Activated CD4-positive, alpha-beta T cell treated with anti-CD3 and anti-CD28 coated beads for 4 hours (primary cell): ENCODE measurements around the gene PTPRF.
"Not testable (repeated sequence)": the region's sequence is repeated elsewhere in the genome, so short reads cannot be mapped to it uniquely, and the experiment has no call there.

Experiments
- DNase-seq, 2 donors: peaks; one replicate each; pipeline ENCODE4 v3.0.0-alpha.2; 2020

PTPRF gene

GRCh38 chr1:43530483-43531106 is at the start of gene PTPRF:
Gene PTPRF, plus strand, starts transcription at chr1:43530883. Its CDS starts 14,193 bp downstream, at chr1:43545076.
- peak in 1 of 2 donors; percentile 3 for DNase-seq

GRCh38 chr1:43481491-43481890 is 49.2 kb upstream of the PTPRF start:
- DNase-seq: no peak

DNA sequence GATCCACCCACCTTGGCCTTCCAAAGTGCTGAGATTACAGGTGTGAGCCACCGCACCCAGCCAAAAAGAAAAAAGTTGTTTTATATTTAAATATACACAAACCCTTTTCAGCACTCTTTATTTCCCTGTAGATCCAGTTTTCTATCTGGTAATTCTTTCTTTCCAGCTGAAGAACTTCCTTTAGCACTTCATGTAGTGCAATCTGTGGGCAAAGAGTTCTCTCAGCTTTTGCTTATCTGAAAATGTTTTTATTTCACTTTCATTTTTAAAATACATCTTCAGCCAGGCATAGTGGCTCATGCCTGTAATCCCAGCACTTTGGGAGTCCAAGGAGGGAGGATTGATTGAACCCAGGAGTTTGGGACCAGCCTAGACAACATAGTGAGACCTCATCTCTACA is 48.5 kb upstream of the PTPRF start:
- no peak for DNase-seq

DNA sequence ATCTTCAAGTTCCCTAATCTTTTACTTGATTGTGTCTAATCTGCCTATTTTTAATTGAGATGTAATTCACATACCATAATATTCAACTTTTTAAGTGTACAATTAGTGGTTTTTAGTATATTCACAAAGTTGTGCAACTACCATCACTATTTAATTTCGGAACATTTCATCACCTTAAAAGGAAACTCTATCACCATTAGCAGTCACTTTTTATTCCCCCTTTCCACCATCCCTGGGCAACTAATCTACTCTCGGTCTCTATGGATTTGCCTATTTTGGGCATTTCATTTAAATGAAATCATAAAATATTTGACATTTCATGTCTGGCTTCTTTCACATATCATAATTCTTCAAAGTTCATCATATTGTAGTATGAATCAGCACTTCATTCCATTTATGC is 46.3 kb upstream of the PTPRF start:
- DNase-seq: no peak

- no peak for DNase-seq
Measured at GRCh38 chr1:43488165-43488564, 42.5 kb upstream of the PTPRF start.

- no peak for DNase-seq
Measured at GRCh38 chr1:43491061-43491460, 39.6 kb upstream of the PTPRF start.

GRCh38 chr1:43492826-43493225 is 37.9 kb upstream of the PTPRF start:
- no peak for DNase-seq

DNA sequence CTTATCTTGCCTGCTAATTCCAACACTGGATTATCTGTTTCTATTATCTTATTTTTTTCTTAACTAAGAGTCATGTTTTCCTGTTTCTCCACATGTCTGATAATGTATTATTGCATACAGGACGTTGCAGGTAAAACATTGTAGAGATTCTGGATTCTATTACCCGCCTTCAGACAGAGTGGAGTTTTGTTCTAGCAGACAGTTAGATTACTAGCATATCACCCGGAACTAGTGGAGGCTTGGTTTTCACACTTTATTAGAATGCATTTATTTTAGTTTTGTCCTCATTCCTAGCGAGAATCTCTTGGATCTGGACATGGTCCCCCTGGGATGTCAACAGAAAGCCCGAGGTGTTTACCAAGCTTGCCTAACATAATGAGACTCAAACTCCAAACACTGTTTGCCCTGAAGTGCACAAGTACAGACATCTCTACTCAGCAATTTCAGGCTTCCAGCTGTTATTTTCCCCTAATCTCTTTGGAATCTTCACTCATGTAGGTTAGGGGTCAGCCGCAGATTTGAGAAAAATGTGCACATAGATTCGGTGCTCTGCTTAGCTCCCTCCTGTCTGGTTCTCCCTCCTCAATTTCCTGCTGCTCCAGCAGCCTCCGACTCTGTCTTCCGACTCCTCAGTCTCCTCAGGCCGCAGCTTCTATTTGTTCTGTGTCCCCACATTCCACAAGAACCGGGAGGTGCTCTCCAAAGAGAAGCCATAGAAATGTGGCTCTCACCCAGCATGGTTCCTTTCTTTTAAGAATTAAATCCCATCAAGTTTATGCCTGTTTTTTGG is 36.8 kb upstream of the PTPRF start:
- no peak for DNase-seq

DNA sequence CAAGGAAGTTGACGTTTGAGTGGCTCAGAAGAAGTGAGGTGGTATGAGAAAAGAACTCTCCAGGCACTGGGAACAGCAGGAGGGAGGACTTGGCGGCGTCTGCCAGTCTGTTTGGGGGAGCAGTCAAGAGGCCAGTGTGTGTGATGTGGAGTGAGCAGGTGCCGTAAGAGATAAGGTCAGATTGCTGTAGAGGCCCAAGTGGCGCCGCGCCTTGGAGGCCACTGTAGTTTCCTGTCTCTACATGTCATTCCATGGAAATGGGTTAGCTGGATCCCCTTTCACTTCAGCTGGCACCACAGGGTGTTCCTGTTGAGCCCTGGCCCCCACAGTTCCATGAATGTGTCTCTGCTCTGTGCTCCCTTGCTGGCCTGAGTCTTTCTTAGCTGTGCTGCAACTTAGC is 35.5 kb upstream of the PTPRF start:
- DNase-seq: no peak

DNA sequence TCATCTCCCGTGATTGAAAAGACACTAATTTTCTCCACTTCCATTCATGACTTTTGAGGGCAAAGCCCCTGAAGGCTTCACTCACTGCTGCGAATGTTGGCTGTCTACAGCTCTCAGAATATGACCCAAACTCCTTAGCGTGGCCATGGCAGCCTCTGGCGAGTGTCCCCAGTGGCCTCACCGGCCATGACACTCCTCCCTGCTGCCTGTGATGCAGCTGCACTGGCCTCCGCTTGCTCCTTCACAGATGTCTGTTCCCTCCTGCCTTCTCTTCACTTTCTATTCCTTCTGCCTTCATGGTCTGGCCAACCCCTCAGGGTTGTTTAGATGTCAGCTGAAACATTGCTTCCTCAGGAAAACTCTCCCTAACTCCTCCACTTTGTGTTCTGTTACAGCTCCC is 30.8 kb upstream of the PTPRF start:
- DNase-seq: no peak

GRCh38 chr1:43501806-43502205 is 28.9 kb upstream of the PTPRF start:
- not testable (repeated sequence) for DNase-seq

DNA sequence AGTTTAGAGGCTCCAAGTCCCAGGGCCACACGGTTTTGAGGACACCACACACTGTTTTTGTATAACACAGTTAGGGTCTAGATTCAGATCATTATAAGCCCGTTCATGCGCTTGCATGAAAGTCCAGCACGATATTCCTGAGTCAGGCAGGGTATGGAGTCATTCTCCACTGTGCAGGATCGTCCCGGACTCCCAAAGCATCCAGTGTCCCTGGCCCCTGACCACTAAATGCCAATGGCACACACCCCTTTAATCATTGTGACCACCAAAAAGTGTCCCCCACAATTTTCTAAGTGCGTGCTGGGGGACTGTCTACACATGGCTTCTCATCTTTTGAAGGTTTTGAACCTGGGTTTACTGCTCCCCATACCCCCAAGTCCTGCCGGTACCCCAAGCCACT is 27.1 kb upstream of the PTPRF start:
- DNase-seq: no peak

- no peak for DNase-seq
Measured at GRCh38 chr1:43505077-43505780, 25.5 kb upstream of the PTPRF start.

GRCh38 chr1:43506233-43506632 is 24.4 kb upstream of the PTPRF start:
- no peak for DNase-seq

DNA sequence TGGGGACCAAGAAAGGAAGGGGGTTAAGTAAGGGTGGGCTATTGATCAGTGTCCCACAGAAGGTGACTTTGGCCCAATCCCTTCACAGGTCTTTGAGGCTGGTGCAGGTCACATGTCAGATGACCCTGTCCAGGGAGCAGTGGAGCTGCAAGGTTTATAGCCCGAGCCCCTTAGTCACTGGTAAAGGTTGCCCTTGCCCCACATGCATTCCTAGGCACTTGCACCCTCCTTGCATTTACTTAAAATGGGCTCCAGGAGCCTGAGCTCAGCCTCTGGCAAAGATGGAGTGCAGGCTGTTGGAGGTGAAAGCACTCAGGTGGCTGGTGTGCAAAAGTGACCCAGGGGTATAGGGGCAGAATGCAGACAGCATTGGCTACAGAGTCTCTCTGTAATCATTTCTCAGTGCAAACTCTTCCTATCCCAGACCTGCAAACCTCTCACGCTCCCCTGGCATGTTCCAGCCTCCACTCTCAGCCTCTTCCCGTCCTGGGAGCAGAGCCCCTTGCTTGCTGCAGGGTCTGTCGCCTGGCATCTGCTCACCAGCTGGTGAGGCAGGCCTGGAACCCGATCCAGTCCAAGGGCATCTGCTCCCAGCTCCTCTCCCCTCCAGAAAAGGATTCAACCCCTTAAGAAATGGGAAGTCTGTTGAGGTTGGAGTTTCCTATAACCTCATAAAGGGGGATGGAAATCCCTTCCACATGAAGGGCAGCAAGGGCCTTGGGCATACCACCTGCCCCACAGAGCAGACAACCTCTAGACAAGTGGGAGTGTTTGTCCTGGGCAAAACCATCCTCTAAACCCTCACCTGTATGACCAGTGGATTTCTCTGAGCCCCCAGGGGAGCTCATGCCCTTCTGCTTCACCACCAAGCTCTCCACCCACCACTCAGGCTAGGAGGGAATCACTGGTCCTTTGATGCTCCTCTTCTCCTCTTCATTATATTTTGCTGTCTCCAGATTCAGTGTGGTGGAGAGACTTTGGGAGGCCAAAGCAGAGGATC is 23.1 kb upstream of the PTPRF start:
- no peak for DNase-seq

DNA sequence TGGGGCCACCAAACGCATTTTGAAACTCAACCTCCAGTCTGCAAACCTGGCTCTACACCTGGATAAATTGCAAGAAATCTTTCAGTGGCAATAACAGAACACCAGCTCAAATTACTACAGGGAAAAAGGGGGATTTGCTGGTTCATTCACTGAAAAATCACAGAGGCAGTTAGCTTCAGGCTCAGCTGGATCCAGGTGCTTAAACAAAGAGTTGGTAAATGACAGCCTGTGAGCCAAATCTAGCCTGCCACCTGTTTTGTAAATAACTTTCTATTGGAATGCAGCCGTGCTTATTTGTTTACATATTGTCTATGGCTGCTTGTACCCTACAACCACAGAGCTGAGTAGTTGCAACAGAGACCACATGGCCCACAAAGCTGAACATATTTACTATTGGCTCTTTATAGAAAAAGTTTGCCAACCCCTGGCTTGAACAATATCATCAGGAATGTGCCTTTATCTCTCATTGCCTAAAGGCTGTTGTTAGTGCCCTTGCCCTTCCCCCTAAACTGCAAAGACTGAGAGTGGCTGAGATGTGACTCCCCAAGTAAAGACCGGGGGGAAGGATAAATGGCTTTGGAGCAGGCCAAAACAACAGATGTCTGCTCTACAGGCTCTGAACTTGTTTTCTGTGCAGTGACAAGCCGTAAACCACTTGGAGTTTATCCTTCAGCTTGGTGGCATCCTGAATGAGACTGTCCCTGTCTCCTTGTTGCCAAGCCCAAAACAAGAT is 21.5 kb upstream of the PTPRF start:
- DNase-seq: no peak

DNA sequence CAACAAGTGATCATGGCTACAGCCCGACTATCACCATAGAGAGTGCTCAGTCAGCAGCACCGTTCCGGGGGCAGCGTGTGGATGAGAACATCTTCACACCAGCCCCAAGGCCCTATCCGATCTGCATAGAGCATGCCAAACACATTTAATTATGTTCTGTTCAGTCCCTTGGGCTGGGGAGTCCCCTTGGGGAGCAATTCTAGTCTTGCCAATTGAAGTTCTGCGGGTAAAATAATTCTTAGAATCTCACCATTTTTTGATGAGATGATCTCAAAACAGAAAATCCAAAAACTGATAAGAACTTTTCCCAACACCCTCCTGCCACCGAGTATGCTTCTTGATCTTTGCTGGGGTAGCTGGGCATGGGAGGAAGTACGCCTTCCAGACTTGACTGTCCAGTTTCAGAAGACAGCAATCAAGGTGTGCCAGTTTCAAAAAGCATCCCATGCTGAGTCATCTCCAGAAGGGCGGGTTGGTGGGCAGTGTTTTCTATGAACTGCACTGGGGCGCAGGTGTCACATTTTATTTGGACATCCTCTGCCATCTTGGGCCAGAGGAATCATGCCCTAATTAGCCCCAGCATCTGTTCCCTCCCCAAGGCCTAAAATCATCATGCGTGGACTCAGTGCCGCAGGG is 20.8 kb upstream of the PTPRF start:
- DNase-seq: no peak

DNA sequence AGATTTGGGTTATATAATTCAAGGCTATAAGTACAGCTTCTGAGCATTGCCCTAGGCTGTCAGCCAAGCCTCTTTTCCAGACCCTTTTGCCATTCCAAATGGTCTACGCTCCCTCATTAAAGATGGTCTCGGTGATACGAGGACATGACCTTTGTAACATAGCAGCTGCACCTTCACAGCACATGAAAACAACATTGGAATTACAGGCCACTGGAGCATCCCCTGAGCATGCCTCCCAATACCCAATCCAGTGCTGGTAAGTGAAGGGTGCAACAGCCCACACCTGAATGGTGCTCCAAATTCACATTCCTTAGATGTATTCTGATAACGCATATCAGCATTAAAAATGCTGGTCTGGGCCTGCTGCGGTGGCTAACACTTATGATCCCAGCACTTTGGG is 20.1 kb upstream of the PTPRF start:
- DNase-seq: no peak

GRCh38 chr1:43511394-43511793 is 19.3 kb upstream of the PTPRF start:
- no peak for DNase-seq

DNA sequence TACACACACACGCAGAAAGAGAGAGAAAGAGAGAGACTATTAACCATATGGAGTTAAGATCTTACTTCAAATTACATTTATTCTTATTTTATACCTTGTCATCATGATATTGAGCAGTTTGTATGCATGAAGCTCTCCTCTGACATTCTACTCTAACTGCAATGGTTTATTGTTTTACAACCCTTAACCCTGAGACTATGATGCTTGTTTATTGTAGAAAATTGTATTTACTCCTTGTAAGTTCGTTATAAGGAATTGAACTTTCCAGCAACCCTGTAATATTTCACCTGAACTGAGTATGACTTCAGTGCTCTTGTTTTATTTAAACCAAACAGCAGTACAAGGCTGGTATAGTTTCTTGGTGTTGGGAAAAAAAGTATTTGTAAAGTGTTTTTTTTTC is 18.6 kb upstream of the PTPRF start:
- no peak for DNase-seq

DNA sequence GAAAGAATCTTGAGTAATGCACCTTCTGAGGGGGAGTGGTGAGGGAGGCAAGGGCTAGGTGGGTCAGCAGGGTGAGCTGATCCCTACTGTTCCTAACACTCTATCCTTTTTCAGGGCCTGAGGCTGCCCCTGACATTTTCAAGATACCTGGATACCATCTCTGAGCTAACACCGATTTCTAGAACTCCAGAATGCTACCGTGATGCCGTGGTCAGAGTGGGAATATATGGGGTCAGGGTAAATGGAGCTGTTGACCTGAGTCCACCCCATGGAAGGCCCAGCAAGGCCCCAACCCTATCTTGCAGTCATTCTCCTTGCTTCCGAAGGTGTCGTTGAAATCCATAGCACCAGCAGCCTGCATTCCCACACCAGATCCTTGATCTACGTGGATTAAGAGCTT is 18.0 kb upstream of the PTPRF start:
- no peak for DNase-seq
